ENCODE results near the gene YWHAH. TPM values are rescaled to one million over a fixed set of nuclear protein-coding genes. Genes with fewer than 3 reads are reported as not detected.

Gene YWHAH
- total RNA-seq, 1 donor from 2014 or later, result 57.8 TPM

GRCh38 chr22:31937341-31937740 is 7.0 kb upstream of the YWHAH start:
- H3K4me3 Mint-ChIP-seq, result no peak overlapping the region
- DNase-seq (ENCODE audit: low spot score in 2 of 2, unreplicated experiment in 2 of 2), result no peak
- H3K27ac Mint-ChIP-seq, result no peak overlapping the region
- no peaks in the 10 kb centered on the region for H3K4me1 Mint-ChIP-seq
- no peaks in the 10 kb centered on the region for H3K36me3 Mint-ChIP-seq
- no peak for TF ChIP-seq CTCF (IDR thresholded peaks at IDR 0.05; ENCODE audit: unreplicated experiment)
- H3K9me3 Mint-ChIP-seq, result no peaks in the 10 kb centered on the region
- no peaks in the 10 kb centered on the region for H3K27me3 Mint-ChIP-seq (ENCODE audit: low read depth)

GRCh38 chr22:31938296-31938695 is 6.0 kb upstream of the YWHAH start:
- TF ChIP-seq CTCF (IDR thresholded peaks at IDR 0.05; ENCODE audit: unreplicated experiment), result no peak
- DNase-seq (ENCODE audit: low spot score in 2 of 2, unreplicated experiment in 2 of 2), result no peak
- H3K4me1 Mint-ChIP-seq, result no peaks in the 10 kb centered on the region
- H3K27me3 Mint-ChIP-seq (ENCODE audit: low read depth), result no peaks in the 10 kb centered on the region
- H3K9me3 Mint-ChIP-seq, result no peaks in the 10 kb centered on the region
- no peak overlapping the region for H3K27ac Mint-ChIP-seq
- H3K36me3 Mint-ChIP-seq, result no peaks in the 10 kb centered on the region
- no peak overlapping the region for H3K4me3 Mint-ChIP-seq

GRCh38 chr22:31940506-31940905 is 3.8 kb upstream of the YWHAH start:
- H3K36me3 Mint-ChIP-seq, result no peaks in the 10 kb centered on the region
- no peaks in the 10 kb centered on the region for H3K9me3 Mint-ChIP-seq
- no peak overlapping the region for H3K27ac Mint-ChIP-seq
- no peak for DNase-seq (ENCODE audit: low spot score in 2 of 2, unreplicated experiment in 2 of 2)
- no peaks in the 10 kb centered on the region for H3K27me3 Mint-ChIP-seq (ENCODE audit: low read depth)
- H3K4me1 Mint-ChIP-seq, result peaks cover 2% of the 10 kb centered on the region
- no peak for TF ChIP-seq CTCF (IDR thresholded peaks at IDR 0.05; ENCODE audit: unreplicated experiment)
- H3K4me3 Mint-ChIP-seq, result no peak overlapping the region

- no peak for TF ChIP-seq CTCF (IDR thresholded peaks at IDR 0.05; ENCODE audit: unreplicated experiment)
- Mint-ChIP-seq H3K4me1 (peaks cover 4% of the 10 kb centered on the region), H3K36me3 (no peaks in the 10 kb centered on the region), H3K27me3 (ENCODE audit: low read depth) (no peaks in the 10 kb centered on the region), H3K27ac (no peak overlapping the region), H3K9me3 (no peaks in the 10 kb centered on the region), H3K4me3 (peak overlapping the region; percentile 35)
- DNase-seq (ENCODE audit: low spot score in 2 of 2, unreplicated experiment in 2 of 2), result no peak
Observed at GRCh38 chr22:31942091-31942490, 2.2 kb upstream of the YWHAH start.

- peaks cover under 1% of the 10 kb centered on the region for H3K36me3 Mint-ChIP-seq
- no peaks in the 10 kb centered on the region for H3K9me3 Mint-ChIP-seq
- H3K27me3 Mint-ChIP-seq (ENCODE audit: low read depth), result no peaks in the 10 kb centered on the region
- H3K27ac Mint-ChIP-seq, result peak overlapping the region; percentile 82
- TF ChIP-seq CTCF (IDR thresholded peaks at IDR 0.05; ENCODE audit: unreplicated experiment), result no peak
- peaks cover 12% of the 10 kb centered on the region for H3K4me1 Mint-ChIP-seq
- no peak for DNase-seq (ENCODE audit: low spot score in 2 of 2, unreplicated experiment in 2 of 2)
- H3K4me3 Mint-ChIP-seq, result peak overlapping the region; percentile 87
Observed at GRCh38 chr22:31943206-31943977, 943 bp upstream of the YWHAH start.

Measured in mesothelial cell of epicardium (in vitro differentiated cells).